NT2/D1 (cell line): ENCODE results near the gene PAFAH1B1.
A peak's percentile ranks its signal among the peaks of the same experiment; 100 is the strongest.
"Not testable (repeated sequence)": the region's sequence is repeated elsewhere in the genome, so short reads cannot be mapped to it uniquely, and the experiment has no call there.

Experiments
- DNase-seq: peaks from one replicate; pipeline ENCODE4 v3.0.0-alpha.2; 2011; ENCODE audit warnings: low read depth, low spot score
- H3K27me3 ChIP-seq: 2 replicates; pipeline ENCODE4 v1.6.0; 2011; ENCODE audit warnings: mild to moderate bottlenecking; ENCODE audit not compliant: insufficient read length, insufficient read depth
- H3K36me3 ChIP-seq: 2 replicates; pipeline ENCODE4 v1.6.1; 2011; ENCODE audit warnings: mild to moderate bottlenecking, low read length, mixed read lengths; ENCODE audit not compliant: insufficient read depth, insufficient read length
- H3K4me1 ChIP-seq: 2 replicates; pipeline ENCODE4 v1.5.1; 2011; ENCODE audit not compliant: insufficient read depth, insufficient read length
- H3K4me3 ChIP-seq: 2 replicates; pipeline ENCODE4 v1.5.1; 2011; ENCODE audit warnings: low read depth; ENCODE audit not compliant: insufficient read length
- H3K9ac ChIP-seq: 2 replicates; pipeline ENCODE4 v1.6.0; 2011; ENCODE audit warnings: low read depth; ENCODE audit not compliant: insufficient read length
- H3K9me3 ChIP-seq: 2 replicates; pipeline ENCODE4 v1.5.1; 2011; ENCODE audit warnings: mild to moderate bottlenecking, low read length; ENCODE audit not compliant: insufficient read depth
- SUZ12 ChIP-seq: IDR thresholded peaks from 2 replicates; pipeline ENCODE4 v1.6.1; 2011; ENCODE audit not compliant: insufficient read length, insufficient read depth; ENCODE audit errors: extremely low read depth
- YY1 ChIP-seq: IDR thresholded peaks from 2 replicates; pipeline ENCODE4 v1.6.1; 2011; ENCODE audit not compliant: insufficient read length, insufficient read depth
- ZNF274 ChIP-seq: IDR thresholded peaks from 2 replicates; pipeline ENCODE4 v1.6.1; 2011; ENCODE audit warnings: mild to moderate bottlenecking, low read depth, low read length

Gene PAFAH1B1

DNA sequence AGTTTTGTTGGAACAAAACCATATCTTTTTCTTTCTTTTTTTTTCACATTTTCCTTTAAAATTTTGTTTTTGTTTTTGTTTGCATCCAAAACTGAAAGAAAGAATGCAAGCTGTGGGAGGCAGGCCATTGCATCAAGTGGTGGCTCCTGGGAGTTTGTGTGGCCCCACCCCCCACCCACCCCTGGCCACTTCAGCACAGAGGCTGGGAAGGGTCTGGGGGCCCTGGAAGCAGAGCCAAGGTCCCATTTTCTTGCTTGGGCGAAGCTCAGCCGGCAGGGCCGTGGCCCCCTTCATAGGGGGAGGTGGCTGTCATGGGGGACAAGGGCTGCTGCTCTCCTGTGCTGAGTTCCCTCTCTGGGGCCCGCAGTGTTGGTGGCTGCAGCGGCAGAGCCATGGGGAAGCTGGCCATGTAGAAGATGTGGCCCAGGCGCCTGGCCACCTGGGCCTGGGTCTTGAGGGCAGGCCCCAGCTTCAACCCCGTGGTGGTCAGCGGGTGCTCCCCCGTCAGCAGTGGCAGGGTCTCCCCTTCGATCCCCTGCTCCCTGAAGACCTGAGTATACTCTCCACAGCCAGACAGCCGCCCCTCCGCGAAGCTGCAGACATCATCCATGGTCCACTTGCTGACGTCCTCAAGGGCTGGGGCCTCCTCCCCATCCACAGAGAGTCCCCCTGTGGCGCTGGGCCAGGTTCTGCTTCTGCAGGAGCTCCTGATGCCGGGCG lies 19.8 kb downstream of the PAFAH1B1 start:
- Histone ChIP-seq H3K9me3 (no peaks in the 10 kb centered on the region), H3K4me1 (peaks cover 4% of the 10 kb centered on the region), H3K27me3 (no peaks in the 10 kb centered on the region), H3K9ac (peak overlapping the region; percentile 50), H3K4me3 (no peak overlapping the region), H3K36me3 (peaks cover 22% of the 10 kb centered on the region)
- TF ChIP-seq SUZ12 (no peak), ZNF274 (no peak), YY1 (no peak)
- no peak for DNase-seq

DNA sequence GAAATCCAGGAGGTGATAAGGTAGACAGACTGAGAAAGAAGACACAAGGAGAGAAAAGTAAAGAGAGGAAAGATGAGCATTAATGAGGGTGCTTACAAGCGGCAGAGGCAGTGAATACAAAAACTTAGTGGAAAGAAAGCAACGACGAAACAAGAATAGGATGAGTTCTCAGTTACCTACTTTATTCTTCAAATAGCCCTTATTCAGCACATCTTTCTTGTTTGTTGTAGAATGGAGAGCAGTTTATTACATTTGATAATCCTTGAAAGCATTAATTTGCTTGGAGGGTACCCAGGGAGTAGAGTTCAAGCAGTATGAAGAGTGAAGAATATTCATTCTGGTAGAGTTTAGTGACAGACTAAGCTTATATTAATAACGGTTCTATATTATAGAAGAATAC lies 22.4 kb downstream of the PAFAH1B1 start:
- TF ChIP-seq YY1 = no peak
- Histone ChIP-seq H3K36me3 (peaks cover 22% of the 10 kb centered on the region), H3K27me3 (no peaks in the 10 kb centered on the region), H3K9ac (no peak overlapping the region), H3K4me1 (peaks cover 4% of the 10 kb centered on the region), H3K4me3 (no peak overlapping the region), H3K9me3 (peaks cover 14% of the 10 kb centered on the region)
- DNase-seq = no peak

DNA sequence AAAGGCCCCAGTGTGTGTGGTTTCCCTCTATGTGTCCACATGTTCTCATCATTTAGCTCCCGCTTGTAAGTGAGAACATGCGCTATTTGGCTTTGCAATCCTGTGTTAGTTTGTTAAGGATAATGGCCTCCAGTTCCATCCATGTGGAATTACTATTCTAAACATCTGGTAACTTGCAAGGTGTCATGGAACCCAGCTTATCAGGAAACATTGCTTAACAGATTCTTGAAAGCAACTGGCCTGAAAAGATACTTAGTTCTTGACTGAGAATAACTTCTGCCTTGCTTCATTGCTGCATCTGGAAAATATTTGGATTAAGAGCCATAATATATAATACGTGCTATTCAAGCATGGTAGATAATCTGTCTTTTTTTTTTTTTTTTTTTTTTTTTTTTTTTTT lies 27.8 kb downstream of the PAFAH1B1 start:
- peaks cover 17% of the 10 kb centered on the region for H3K36me3 ChIP-seq
- TF ChIP-seq SUZ12 (no peak), ZNF274 (no peak), YY1 (no peak)
- peaks cover 33% of the 10 kb centered on the region for H3K9me3 ChIP-seq
- H3K9ac ChIP-seq = no peak overlapping the region
- DNase-seq = no peak
- H3K4me1 ChIP-seq = no peaks in the 10 kb centered on the region
- H3K4me3 ChIP-seq = no peak overlapping the region
- H3K27me3 ChIP-seq = no peaks in the 10 kb centered on the region

DNA sequence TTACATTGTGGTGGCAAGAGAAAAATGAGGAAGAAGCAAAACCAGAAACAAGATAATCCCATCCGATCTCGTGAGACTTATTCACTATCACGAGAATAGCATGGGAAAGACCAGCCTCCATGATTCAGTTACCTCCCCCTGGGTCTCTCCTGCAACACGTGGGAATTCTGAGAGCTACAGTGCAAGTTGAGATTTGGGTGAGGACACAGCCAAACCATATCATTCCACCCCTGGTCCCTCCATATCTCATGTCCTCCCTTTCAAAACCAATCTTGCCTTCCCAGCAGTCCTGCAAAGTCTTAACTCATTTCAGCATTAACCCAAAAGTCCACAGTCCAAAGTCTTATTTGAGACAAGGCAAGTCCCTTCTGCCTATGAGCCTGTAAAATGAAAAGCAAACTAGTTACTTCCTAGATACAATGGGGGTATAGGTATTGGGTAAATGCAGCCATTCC lies 28.5 kb downstream of the PAFAH1B1 start:
- H3K4me1 ChIP-seq, H3K9ac ChIP-seq, H3K27me3 ChIP-seq, DNase-seq, H3K4me3 ChIP-seq: not testable (repeated sequence)
- peaks cover 17% of the 10 kb centered on the region for H3K36me3 ChIP-seq
- peaks cover 33% of the 10 kb centered on the region for H3K9me3 ChIP-seq

DNA sequence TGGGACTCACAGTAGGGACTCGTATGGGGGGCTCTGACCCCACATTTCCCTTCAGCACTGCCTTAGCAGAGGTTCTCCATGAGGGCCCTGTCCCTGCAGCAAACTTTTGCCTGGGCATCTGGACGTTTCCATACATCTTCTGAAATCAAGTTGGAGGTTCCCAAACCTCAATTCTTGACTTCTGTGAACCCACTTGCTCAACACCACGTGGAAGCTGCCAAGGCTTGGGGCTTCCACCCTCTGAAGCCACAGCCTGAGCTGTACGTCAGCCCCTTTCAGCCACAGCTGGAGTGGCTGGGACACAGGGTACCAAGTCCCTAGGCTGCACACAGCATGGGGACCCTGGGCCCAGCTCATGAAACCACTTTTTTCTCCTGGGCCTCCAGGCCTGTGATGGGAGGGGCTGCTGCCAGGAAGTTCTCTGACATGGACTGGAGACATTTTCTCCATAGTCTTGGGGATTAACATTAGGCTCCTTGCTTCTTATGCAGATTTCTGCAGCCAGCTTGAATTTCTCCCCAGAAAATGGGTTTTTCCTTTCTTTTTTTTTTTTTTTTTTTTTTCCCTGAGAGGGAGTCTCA lies 29.4 kb downstream of the PAFAH1B1 start:
- DNase-seq = peak; percentile 9

DNA sequence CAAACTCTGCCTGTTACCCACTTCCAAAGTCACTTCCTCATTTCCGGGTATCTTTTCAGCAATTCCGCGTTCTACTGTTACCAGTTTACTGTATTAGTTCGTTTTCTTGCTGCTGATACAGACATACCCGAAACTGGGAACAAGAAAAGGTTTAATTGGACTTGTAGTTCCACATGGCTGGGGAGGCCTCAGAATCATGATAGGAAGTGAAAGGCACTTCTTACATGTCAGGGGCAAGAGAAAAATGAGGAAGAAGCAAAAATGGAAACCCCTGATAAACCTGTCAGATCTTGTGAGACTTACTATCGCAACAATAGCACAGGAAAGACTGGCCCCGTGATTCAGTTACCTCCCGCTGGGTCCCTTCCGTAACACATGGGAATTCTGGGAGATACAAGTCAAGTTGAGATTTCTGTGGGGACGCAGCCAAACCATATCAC lies 30.9 kb downstream of the PAFAH1B1 start:
- H3K36me3 ChIP-seq = peaks cover 11% of the 10 kb centered on the region
- H3K9ac ChIP-seq = no peak overlapping the region
- DNase-seq = no peak
- no peak overlapping the region for H3K4me3 ChIP-seq
- no peaks in the 10 kb centered on the region for H3K4me1 ChIP-seq
- H3K9me3 ChIP-seq = peaks cover 33% of the 10 kb centered on the region
- TF ChIP-seq ZNF274 = no peak
- no peak for TF ChIP-seq SUZ12
- no peak for TF ChIP-seq YY1
- H3K27me3 ChIP-seq = no peaks in the 10 kb centered on the region

More for the DNA sequence above, 29.4 kb downstream of the PAFAH1B1 start:
- Histone ChIP-seq H3K36me3 (peaks cover 12% of the 10 kb centered on the region), H3K9me3 (peaks cover 33% of the 10 kb centered on the region)
- H3K4me1 ChIP-seq, H3K9ac ChIP-seq, H3K27me3 ChIP-seq, H3K4me3 ChIP-seq: not testable (repeated sequence)

DNA sequence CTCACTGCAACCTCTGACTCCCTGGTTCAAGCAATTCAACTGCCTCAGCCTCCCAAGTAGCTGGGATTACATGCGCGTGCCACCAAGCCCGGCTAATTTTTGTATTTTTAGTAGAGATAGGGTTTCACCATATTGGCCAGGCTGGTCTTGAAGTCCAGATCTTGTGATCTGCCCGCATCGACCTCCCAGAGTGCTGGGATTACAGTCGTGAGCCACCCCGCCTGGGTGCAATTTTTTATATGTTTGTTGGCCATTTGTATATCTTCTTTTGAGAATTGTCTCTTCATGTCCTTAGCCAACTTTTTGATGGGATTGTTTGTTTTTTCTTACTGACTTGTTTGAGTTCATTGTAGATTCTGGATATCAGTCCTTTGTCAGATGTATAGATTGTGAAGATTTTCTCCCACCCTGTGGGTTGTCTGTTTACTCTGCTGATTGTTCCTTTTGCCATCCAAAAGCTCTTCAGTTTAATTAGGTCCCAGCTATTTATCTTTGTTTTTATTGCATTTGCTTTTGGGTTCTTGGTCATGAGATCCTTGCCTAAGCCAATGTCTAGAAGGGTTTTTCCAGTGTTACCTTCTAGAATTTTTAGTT lies 33.3 kb downstream of the PAFAH1B1 start:
- not testable (repeated sequence) for H3K4me1 ChIP-seq, H3K4me3 ChIP-seq, DNase-seq, H3K36me3 ChIP-seq, H3K27me3 ChIP-seq, H3K9ac ChIP-seq
- peaks cover 13% of the 10 kb centered on the region; the same call in 1 of the 2 replicates for H3K9me3 ChIP-seq

DNA sequence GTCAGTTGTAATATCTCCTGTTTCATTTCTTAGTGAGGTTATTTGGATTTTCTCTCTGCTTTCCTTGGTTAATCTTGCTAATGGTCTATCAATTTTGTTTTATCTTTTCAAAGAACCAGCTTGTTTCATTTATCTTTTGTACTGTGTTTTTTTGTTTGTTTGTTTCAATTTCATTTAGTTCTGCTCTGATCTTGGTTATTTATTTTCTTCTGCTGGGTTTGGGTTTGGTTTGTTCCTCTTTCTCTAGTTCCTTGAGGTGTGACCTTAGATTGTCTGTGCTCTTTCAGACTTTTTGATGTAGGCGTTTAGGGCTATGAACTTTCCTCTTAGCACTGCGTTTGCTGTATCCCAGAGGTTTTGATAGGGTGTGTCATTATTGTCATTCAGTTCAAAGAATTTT lies 35.5 kb downstream of the PAFAH1B1 start:
- DNase-seq, H3K9ac ChIP-seq, H3K4me3 ChIP-seq, H3K9me3 ChIP-seq, H3K4me1 ChIP-seq, H3K27me3 ChIP-seq, H3K36me3 ChIP-seq: not testable (repeated sequence)
